Activated naive CD8-positive, alpha-beta T cell (primary cell): Measurements from ENCODE around the gene PARP15.
"Not testable (repeated sequence)": the region's sequence is repeated elsewhere in the genome, so short reads cannot be mapped to it uniquely, and the experiment has no call there.

Source experiments
- H3K27ac Mint-ChIP-seq: one replicate; pipeline ENCODE4 v1.8.0; 2021; ENCODE audit warnings: mixed read lengths
- H3K27me3 Mint-ChIP-seq: one replicate; pipeline ENCODE4 v1.8.0; 2021; ENCODE audit warnings: mixed read lengths
- H3K36me3 Mint-ChIP-seq: one replicate; pipeline ENCODE4 v1.8.0; 2021; ENCODE audit warnings: mixed read lengths
- H3K4me1 Mint-ChIP-seq: one replicate; pipeline ENCODE4 v1.8.0; 2021; ENCODE audit warnings: low read depth, mixed read lengths
- H3K4me3 Mint-ChIP-seq: one replicate; pipeline ENCODE4 v1.8.0; 2021; ENCODE audit warnings: mild to moderate bottlenecking, mixed read lengths
- H3K9me3 Mint-ChIP-seq: one replicate; pipeline ENCODE4 v1.8.0; 2021; ENCODE audit warnings: low read depth, mixed read lengths

The PARP15 gene

GRCh38 chr3:122560680-122561079 is 16.8 kb upstream of the PARP15 start:
- H3K27me3 Mint-ChIP-seq = no peaks in the 10 kb centered on the region
- peak overlapping the region; percentile 2 for H3K4me3 Mint-ChIP-seq
- H3K9me3 Mint-ChIP-seq = no peaks in the 10 kb centered on the region
- H3K27ac Mint-ChIP-seq = peak overlapping the region; percentile 80
- peaks cover 43% of the 10 kb centered on the region for H3K4me1 Mint-ChIP-seq
- peaks cover 13% of the 10 kb centered on the region for H3K36me3 Mint-ChIP-seq

DNA sequence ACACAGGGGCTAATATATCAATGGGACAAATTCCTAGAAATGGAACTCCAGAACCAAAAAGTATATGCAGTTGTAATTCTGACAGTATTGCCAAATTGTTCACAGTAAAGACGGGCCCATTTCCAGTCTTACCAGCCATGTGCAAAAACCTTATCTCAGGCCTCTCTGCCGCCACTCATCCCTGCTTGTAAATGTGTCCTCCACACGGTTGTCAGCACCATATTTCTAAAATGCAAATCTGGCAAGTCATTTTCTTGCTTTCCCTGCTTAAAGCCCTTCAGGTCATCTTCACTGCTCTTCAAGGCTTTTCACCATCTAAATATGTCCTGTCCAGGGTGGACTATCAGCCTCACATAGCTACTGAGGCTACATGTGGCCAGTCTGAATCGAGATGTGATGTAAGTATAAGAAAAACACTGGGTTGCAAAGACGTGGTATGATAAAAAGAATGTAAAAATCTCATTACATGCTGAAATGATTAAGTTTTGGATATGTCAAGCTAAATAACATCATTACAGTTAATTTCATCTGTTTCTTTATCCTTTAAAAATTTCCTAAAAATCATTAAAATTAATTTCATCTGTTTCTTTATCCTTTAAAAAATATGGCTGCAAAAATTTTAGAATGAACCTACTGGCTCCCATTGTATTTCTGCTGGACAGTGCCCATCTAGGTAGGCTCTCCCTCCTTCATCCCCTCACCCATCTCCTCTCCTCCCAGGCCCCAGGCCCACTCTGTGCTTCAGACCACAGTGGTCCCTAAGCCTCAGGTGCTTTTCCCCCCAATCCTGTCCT is 14.3 kb upstream of the PARP15 start:
- Mint-ChIP-seq H3K27ac (peak overlapping the region; percentile 99), H3K4me1 (peaks cover 63% of the 10 kb centered on the region), H3K36me3 (peaks cover 13% of the 10 kb centered on the region), H3K27me3 (no peaks in the 10 kb centered on the region), H3K9me3 (no peaks in the 10 kb centered on the region), H3K4me3 (peak overlapping the region; percentile 97)

GRCh38 chr3:122563717-122564025 is 13.8 kb upstream of the PARP15 start:
- Mint-ChIP-seq H3K4me3 (peak overlapping the region; percentile 97), H3K27ac (peak overlapping the region; percentile 99), H3K27me3 (no peaks in the 10 kb centered on the region), H3K9me3 (no peaks in the 10 kb centered on the region), H3K36me3 (peaks cover 16% of the 10 kb centered on the region), H3K4me1 (peaks cover 68% of the 10 kb centered on the region)

- peak within 1 kb of the TSS; percentile 97 for H3K4me3 Mint-ChIP-seq
- peak within 1 kb of the TSS; percentile 99 for H3K27ac Mint-ChIP-seq
- H3K36me3 Mint-ChIP-seq = peaks cover 15% of the 10 kb centered on the region
- no peaks in the 10 kb centered on the region for H3K27me3 Mint-ChIP-seq
- H3K9me3 Mint-ChIP-seq = no peaks in the 10 kb centered on the region
- H3K4me1 Mint-ChIP-seq = peaks cover 73% of the 10 kb centered on the region
Measured at GRCh38 chr3:122564155-122564912, 13.1 kb upstream of the PARP15 start, which contains the start of the genes DTX3L and PARP9. Gene DTX3L, plus strand, starts transcription at chr3:122564338. Its CDS starts 89 bp downstream, at chr3:122564427. Gene PARP9, minus strand, starts transcription at chr3:122564300. Its CDS starts 4,680 bp downstream, at chr3:122559620.

DNA sequence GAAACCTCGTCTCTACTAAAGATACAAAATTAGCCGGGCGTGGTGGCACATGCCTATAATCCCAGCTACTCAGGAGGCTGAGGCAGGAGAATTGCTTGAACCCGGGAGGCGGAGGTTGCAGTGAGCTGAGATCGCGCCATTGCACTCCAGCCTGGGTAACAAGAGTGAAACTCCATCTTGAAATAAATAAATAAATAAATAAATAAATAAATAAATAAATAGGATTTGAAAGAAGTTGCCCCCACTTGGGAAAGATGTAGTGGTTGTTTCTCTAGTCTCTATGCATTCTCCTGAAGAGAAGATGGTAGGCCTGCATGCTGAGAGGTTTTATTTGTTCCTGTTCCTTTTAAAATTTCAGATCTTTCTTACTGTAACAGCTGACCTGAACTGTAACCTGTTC is 9.3 kb upstream of the PARP15 start:
- H3K27me3 Mint-ChIP-seq, H3K9me3 Mint-ChIP-seq: not testable (repeated sequence)
- Mint-ChIP-seq H3K4me3 (peak overlapping the region; percentile 42), H3K4me1 (peaks cover 70% of the 10 kb centered on the region), H3K27ac (peak overlapping the region; percentile 80), H3K36me3 (peaks cover 21% of the 10 kb centered on the region)

DNA sequence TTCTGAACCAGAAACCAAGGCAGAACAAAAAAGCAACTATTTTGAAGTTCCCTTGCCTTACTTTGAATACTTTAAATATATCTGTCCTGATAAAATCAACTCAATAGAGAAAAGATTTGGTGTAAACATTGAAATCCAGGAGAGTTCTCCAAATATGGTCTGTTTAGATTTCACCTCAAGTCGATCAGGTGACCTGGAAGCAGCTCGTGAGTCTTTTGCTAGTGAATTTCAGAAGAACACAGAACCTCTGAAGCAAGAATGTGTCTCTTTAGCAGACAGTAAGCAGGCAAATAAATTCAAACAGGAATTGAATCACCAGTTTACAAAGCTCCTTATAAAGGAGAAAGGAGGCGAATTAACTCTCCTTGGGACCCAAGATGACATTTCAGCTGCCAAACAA is 8.7 kb upstream of the PARP15 start:
- no peaks in the 10 kb centered on the region for H3K27me3 Mint-ChIP-seq
- H3K4me3 Mint-ChIP-seq = peak overlapping the region; percentile 15
- H3K9me3 Mint-ChIP-seq = no peaks in the 10 kb centered on the region
- H3K4me1 Mint-ChIP-seq = peaks cover 70% of the 10 kb centered on the region
- peaks cover 18% of the 10 kb centered on the region for H3K36me3 Mint-ChIP-seq
- H3K27ac Mint-ChIP-seq = peak overlapping the region; percentile 77

DNA sequence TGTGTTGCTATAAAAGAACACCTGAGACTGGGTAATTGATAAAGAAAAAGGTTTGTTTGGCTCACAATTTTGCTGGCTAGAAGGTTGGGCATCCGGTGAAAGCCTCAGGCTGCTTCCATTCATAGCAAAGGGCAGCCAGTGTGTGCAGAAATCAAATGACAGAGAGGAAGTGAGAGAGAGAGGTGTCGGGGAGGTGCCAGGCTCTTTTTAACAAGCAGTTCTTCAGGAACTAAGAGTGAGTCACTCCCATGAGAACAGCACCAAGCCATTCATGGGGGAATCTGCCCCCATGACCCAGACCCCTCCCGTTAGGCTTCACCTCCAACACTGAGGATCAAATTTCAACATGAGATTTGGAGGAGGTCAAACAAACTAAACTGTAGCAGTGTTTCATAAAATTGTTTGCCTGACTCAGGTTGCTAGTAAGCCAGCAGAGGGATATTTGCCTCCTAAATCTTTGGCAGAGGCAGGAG is 4.5 kb upstream of the PARP15 start:
- Mint-ChIP-seq H3K27ac (peak overlapping the region; percentile 59), H3K9me3 (no peaks in the 10 kb centered on the region), H3K36me3 (peaks cover 20% of the 10 kb centered on the region), H3K27me3 (no peaks in the 10 kb centered on the region), H3K4me3 (no peak overlapping the region), H3K4me1 (peaks cover 68% of the 10 kb centered on the region)

GRCh38 chr3:122576174-122576940 is 1.1 kb upstream of the PARP15 start:
- H3K27ac Mint-ChIP-seq = peak overlapping the region; percentile 97
- peaks cover 3% of the 10 kb centered on the region for H3K9me3 Mint-ChIP-seq
- H3K36me3 Mint-ChIP-seq = peaks cover 16% of the 10 kb centered on the region
- peaks cover 57% of the 10 kb centered on the region for H3K4me1 Mint-ChIP-seq
- no peaks in the 10 kb centered on the region for H3K27me3 Mint-ChIP-seq
- H3K4me3 Mint-ChIP-seq = peak overlapping the region; percentile 95

GRCh38 chr3:122578069-122578740 is 755 bp downstream of the PARP15 start:
- H3K4me1 Mint-ChIP-seq = peaks cover 50% of the 10 kb centered on the region

DNA sequence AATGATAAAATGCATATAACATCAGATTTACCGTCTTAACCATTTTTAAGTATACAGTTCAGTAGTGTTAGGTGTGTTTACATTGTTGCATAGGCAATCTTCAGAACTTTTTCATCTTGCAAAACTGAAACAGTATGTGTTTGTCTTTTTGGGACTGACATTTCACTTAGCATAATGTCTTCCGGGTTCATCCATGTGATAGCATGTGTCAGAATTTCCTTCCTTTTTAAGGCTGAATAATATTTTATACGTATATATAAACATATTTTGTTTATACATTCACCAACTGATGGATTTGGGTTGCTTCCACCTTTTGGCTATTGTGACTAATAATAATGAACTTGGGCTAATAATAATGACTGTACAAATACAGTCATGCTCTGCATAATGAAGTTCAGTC is 3.0 kb downstream of the PARP15 start:
- H3K27ac Mint-ChIP-seq = no peak overlapping the region
- H3K27me3 Mint-ChIP-seq = no peaks in the 10 kb centered on the region
- H3K4me3 Mint-ChIP-seq = no peak overlapping the region
- H3K36me3 Mint-ChIP-seq = peaks cover 30% of the 10 kb centered on the region
- peaks cover 50% of the 10 kb centered on the region for H3K4me1 Mint-ChIP-seq
- peaks cover 26% of the 10 kb centered on the region for H3K9me3 Mint-ChIP-seq

More at GRCh38 chr3:122578069-122578740, 755 bp downstream of the PARP15 start:
- Mint-ChIP-seq H3K27me3 (no peaks in the 10 kb centered on the region), H3K9me3 (peaks cover 18% of the 10 kb centered on the region), H3K27ac (peak overlapping the region; percentile 97), H3K4me3 (peak overlapping the region; percentile 95), H3K36me3 (peaks cover 28% of the 10 kb centered on the region)

- Mint-ChIP-seq H3K9me3 (peaks cover 26% of the 10 kb centered on the region), H3K27ac (no peak overlapping the region), H3K36me3 (peaks cover 30% of the 10 kb centered on the region), H3K27me3 (no peaks in the 10 kb centered on the region), H3K4me3 (no peak overlapping the region), H3K4me1 (peaks cover 48% of the 10 kb centered on the region)
Measured at GRCh38 chr3:122581622-122582021, 4.2 kb downstream of the PARP15 start.

DNA sequence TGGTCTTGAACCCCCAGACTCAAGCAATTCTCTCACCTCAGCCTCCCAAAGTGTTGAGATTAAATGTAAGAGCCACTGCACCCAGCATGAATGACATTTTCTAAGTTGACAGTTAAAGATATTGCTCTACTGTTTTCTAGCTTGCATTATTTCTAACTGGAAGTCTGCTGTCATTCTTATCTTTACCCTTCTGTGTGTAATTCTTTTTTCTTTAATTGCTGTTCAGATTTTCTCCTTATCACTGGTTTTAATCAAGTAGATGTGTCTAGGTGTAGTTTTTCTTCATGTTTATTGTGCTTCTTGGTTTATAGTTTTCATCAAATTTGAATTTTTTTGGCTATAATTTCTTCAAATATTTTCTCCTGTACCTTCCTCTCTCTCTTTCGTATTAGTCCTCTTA is 4.9 kb downstream of the PARP15 start:
- peaks cover 46% of the 10 kb centered on the region for H3K4me1 Mint-ChIP-seq
- no peaks in the 10 kb centered on the region for H3K27me3 Mint-ChIP-seq
- H3K36me3 Mint-ChIP-seq = peaks cover 30% of the 10 kb centered on the region
- no peak overlapping the region for H3K4me3 Mint-ChIP-seq
- H3K27ac Mint-ChIP-seq = no peak overlapping the region
- H3K9me3 Mint-ChIP-seq = peaks cover 26% of the 10 kb centered on the region

DNA sequence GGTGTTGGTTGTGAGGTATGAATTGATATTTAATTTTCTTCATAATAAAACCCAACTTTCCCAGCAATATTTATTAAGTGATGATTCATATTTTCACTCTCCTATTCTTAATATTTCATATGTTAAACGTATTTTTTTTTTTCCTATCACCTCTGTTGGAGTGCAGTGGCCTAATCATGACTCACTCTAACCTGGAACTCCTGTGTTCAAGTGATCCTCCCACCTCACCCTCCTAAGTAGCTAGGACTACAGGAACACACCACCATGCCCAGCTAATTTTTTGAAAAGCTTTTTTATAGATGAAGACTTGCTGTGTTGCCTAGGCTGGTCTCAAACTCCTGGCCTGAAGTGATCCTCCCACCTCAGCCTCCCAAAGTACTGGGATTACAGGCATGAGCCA is 8.6 kb downstream of the PARP15 start:
- H3K4me1 Mint-ChIP-seq = peaks cover 33% of the 10 kb centered on the region

GRCh38 chr3:122586773-122587485 is 9.5 kb downstream of the PARP15 start:
- H3K4me3 Mint-ChIP-seq = no peak overlapping the region
- H3K27me3 Mint-ChIP-seq = no peaks in the 10 kb centered on the region
- H3K36me3 Mint-ChIP-seq = peaks cover 21% of the 10 kb centered on the region
- no peak overlapping the region for H3K27ac Mint-ChIP-seq
- peaks cover 17% of the 10 kb centered on the region for H3K9me3 Mint-ChIP-seq
- peaks cover 33% of the 10 kb centered on the region for H3K4me1 Mint-ChIP-seq

More for the DNA sequence above, 8.6 kb downstream of the PARP15 start:
- peaks cover 26% of the 10 kb centered on the region for H3K36me3 Mint-ChIP-seq
- H3K27me3 Mint-ChIP-seq = no peaks in the 10 kb centered on the region
- peak overlapping the region; percentile 79 for H3K27ac Mint-ChIP-seq
- H3K9me3 Mint-ChIP-seq = peaks cover 25% of the 10 kb centered on the region
- peak overlapping the region; percentile 40 for H3K4me3 Mint-ChIP-seq
